SK-N-SH (cell line): ENCODE data around the gene LRRC70. TPM values are rescaled to one million over a fixed set of nuclear protein-coding genes. Genes with fewer than 3 reads are reported as not detected.

Source experiments
- CTCF ChIA-PET: fragments of 300-600, 350-600 bp; formaldehyde crosslinking; extraction: SDS; loops from one replicate; lab custom pipeline; 2021; lab: Yijun Ruan, JAX
- POLR2A ChIA-PET: fragments of 350-600 bp; sonication (Branson Sonifier 250); formaldehyde crosslinking; extraction: SDS; loops from one replicate; lab custom pipeline; 2020; ENCODE audit warnings: antibody characterized with exemption, inconsistent platforms; lab: Yijun Ruan, JAX
- DNase-seq: peaks from one replicate; pipeline ENCODE4 v3.0.0; 2012
- H2AFZ ChIP-seq: fragments of 200-600 bp; sonication (generic); 2 replicates; pipeline ENCODE4 v1.8.1; 2016; ENCODE audit warnings: antibody characterized with exemption, mild to moderate bottlenecking, low read depth
- H3F3A ChIP-seq: fragments of 200-600 bp; sonication (generic); replicated peaks from 2 replicates; pipeline ENCODE3; 2016; ENCODE audit warnings: antibody characterized with exemption, mild to moderate bottlenecking; ENCODE audit not compliant: insufficient read depth
- H3K27ac ChIP-seq, 2 experiments: fragments of 200-500 bp in 1 of 2; fragments of 200-600 bp in 1 of 2; sonication (Bioruptor generic) in 1 of 2; sonication (generic), shearing (Covaris generic) in 1 of 2; 2 replicates each; pipeline versions ENCODE4 v1.5.1 to v1.6.1; 2014 to 2016; ENCODE audit warnings: low read depth in 2 of 2, inconsistent platforms in 1 of 2, low read length in 1 of 2, mild to moderate bottlenecking in 1 of 2, mixed read lengths in 1 of 2
- H3K27me3 ChIP-seq: fragments of 200-600 bp; sonication (generic), shearing (Covaris generic); 2 replicates; pipeline ENCODE4 v1.6.1; 2016; ENCODE audit warnings: mixed run types; ENCODE audit not compliant: insufficient read depth
- H3K36me3 ChIP-seq, 2 experiments: fragments of 200-500 bp in 1 of 2; fragments of 200-600 bp in 1 of 2; sonication (Bioruptor generic) in 1 of 2; sonication (generic) in 1 of 2; replicated peaks in 1 of 2; 2 replicates each; pipeline versions ENCODE3 to v1.5.1; 2014 to 2016; ENCODE audit warnings: low read length in 1 of 2, mild to moderate bottlenecking in 1 of 2; ENCODE audit not compliant: insufficient read depth in 2 of 2, control insufficient read depth in 1 of 2
- H3K4me1 ChIP-seq, 2 experiments: fragments of 200-500 bp in 1 of 2; fragments of 200-600 bp in 1 of 2; sonication (Bioruptor generic) in 1 of 2; sonication (generic), shearing (Covaris generic) in 1 of 2; 2 replicates each; pipeline versions ENCODE4 v1.5.1 to v1.6.1; 2014 to 2016; ENCODE audit warnings: low read depth in 1 of 2, low read length in 1 of 2, mixed run types in 1 of 2; ENCODE audit not compliant: insufficient read depth in 2 of 2, control insufficient read depth in 1 of 2
- H3K4me2 ChIP-seq: fragments of 200-600 bp; sonication (generic), shearing (Covaris generic); 2 replicates; pipeline ENCODE4 v1.6.1; 2017; ENCODE audit warnings: mixed run types
- H3K4me3 ChIP-seq, 2 experiments: fragments of 200-500 bp in 1 of 2; fragments of 200-600 bp in 1 of 2; sonication (Bioruptor generic) in 1 of 2; sonication (generic), shearing (Covaris generic) in 1 of 2; 2 replicates each; pipeline versions ENCODE4 v1.5.1 to v1.8.1; 2014 to 2016; ENCODE audit warnings: low read depth in 2 of 2, inconsistent platforms in 1 of 2, low read length in 1 of 2, mild to moderate bottlenecking in 1 of 2, mixed read lengths in 1 of 2, moderate library complexity in 1 of 2
- H3K79me2 ChIP-seq: fragments of 200-600 bp; sonication (generic); 2 replicates; pipeline ENCODE4 v1.8.1; 2017; ENCODE audit warnings: mild to moderate bottlenecking; ENCODE audit not compliant: insufficient read depth
- H3K9ac ChIP-seq: fragments of 200-600 bp; sonication (generic); 2 replicates; pipeline ENCODE4 v1.6.1; 2017; ENCODE audit warnings: mixed run types
- H3K9me2 ChIP-seq: fragments of 200-600 bp; sonication (generic); 2 replicates; pipeline ENCODE4 v1.6.1; 2017; ENCODE audit warnings: mixed run types
- H3K9me3 ChIP-seq: fragments of 200-600 bp; sonication (generic); 2 replicates; pipeline ENCODE4 v1.6.1; 2017; ENCODE audit warnings: mixed run types, mild to moderate bottlenecking, moderate library complexity
- H4K20me1 ChIP-seq: fragments of 200-600 bp; sonication (generic); 2 replicates; pipeline ENCODE4 v1.6.1; 2017; ENCODE audit warnings: mild to moderate bottlenecking, mixed run types; ENCODE audit not compliant: insufficient read depth
- CTCF ChIP-seq: fragments of 200-600 bp; sonication (generic); IDR thresholded peaks from 2 replicates; pipeline ENCODE4 v1.6.1; 2017; ENCODE audit warnings: antibody characterized with exemption, mild to moderate bottlenecking, moderate library complexity
- ELF1 ChIP-seq: IDR thresholded peaks from 2 replicates; pipeline ENCODE4 v1.4.0; 2012
- EP300 ChIP-seq, 2 experiments: IDR thresholded peaks; 2 replicates each; pipeline versions ENCODE4 v1.4.0 to v1.6.1; 2012; ENCODE audit warnings: borderline replicate concordance in 1 of 2, low read depth in 1 of 2, low read length in 1 of 2
- GATA2 ChIP-seq: sonication (generic); formaldehyde crosslinking; IDR thresholded peaks from 2 replicates; pipeline ENCODE4 v1.5.0; 2020; ENCODE audit warnings: mild to moderate bottlenecking, missing genetic modification reagents
- MEF2A ChIP-seq: IDR thresholded peaks from 2 replicates; pipeline ENCODE4 v1.4.0; 2012; ENCODE audit warnings: low read depth, borderline replicate concordance
- NRF1 ChIP-seq: IDR thresholded peaks from 2 replicates; pipeline ENCODE4 v1.6.1; 2012; ENCODE audit warnings: low read depth, mild to moderate bottlenecking, low read length
- PBX3 ChIP-seq: IDR thresholded peaks from 2 replicates; pipeline ENCODE4; 2012
- POLR2AphosphoS5 ChIP-seq: IDR thresholded peaks from 2 replicates; pipeline ENCODE4 v1.6.1; 2012; ENCODE audit warnings: low read depth, low read length
- RFX5 ChIP-seq: IDR thresholded peaks from 2 replicates; pipeline ENCODE4 v1.6.1; 2012; ENCODE audit warnings: mild to moderate bottlenecking, improper control_type of control experiment, low read length
- RXRA ChIP-seq: IDR thresholded peaks from 2 replicates; pipeline ENCODE4 v1.4.0; 2012; ENCODE audit warnings: low read depth, mild to moderate bottlenecking, borderline replicate concordance
- TAF1 ChIP-seq: IDR thresholded peaks from 2 replicates; pipeline ENCODE4 v1.6.1; 2012; ENCODE audit warnings: low read depth, mild to moderate bottlenecking, low read length, moderate library complexity, borderline replicate concordance
- TEAD4 ChIP-seq: IDR thresholded peaks from 2 replicates; pipeline ENCODE4 v1.4.0; 2012; ENCODE audit warnings: mild to moderate bottlenecking, borderline replicate concordance; ENCODE audit not compliant: insufficient read depth
- USF1 ChIP-seq: IDR thresholded peaks from 2 replicates; pipeline ENCODE4 v1.4.0; 2012; ENCODE audit warnings: low read depth, borderline replicate concordance
- USF2 ChIP-seq: fragments of 150-350 bp; IDR thresholded peaks from 2 replicates; pipeline ENCODE4 v1.6.1; 2017; ENCODE audit warnings: antibody characterized with exemption, low read length, low read depth, borderline replicate concordance
- YY1 ChIP-seq: IDR thresholded peaks from 2 replicates; pipeline ENCODE4 v1.4.0; 2012; ENCODE audit warnings: low read depth, mild to moderate bottlenecking
- WGBS: methylation state at CpG from one replicate; pipeline ENCODE4 v1.1.6; 2017; ENCODE audit warnings: low lambda C conversion rate; 5-methylcytosine and 5-hydroxymethylcytosine counted together
- polyA plus RNA-seq, 3 experiments: library from polyadenylated mRNA; depleted of rRNA; stranded (reverse); fragments of >200 nt; gene quantifications; 2 replicates each; pipeline ENCODE4 v1.2.3, GENCODE V29; 2012
- TF ChIP-seq, protein P1 (sequence below): IDR thresholded peaks from 2 replicates; pipeline ENCODE4 v1.4.0; 2012; ENCODE audit warnings: low read depth, borderline replicate concordance

The LRRC70 gene
- polyA plus RNA-seq, 1 of the 3 experiments (the other 2 are of a cell fraction), result 0.08 TPM

GRCh38 chr5:62593331-62593730 lies 14.7 kb downstream of the LRRC70 start:
- H3K36me3 ChIP-seq, result peaks cover 4 to 5% of the 10 kb centered on the region in 2 experiments
- TF ChIP-seq GATA2 (no peak), EP300 (IDR thresholded peaks at IDR 0.05; ENCODE audit: borderline replicate concordance in 1 of 2, low read depth in 1 of 2, low read length in 1 of 2) (no peak), PBX3 (no peak), USF1 (no peak), NRF1 (no peak), POLR2AphosphoS5 (no peak), CTCF (no peak)
- TF ChIP-seq, all 33 proteins: peak for 0
- no peak overlapping the region for H2AFZ ChIP-seq
- H3K4me2 ChIP-seq, result no peak overlapping the region
- H3K79me2 ChIP-seq, result no peaks in the 10 kb centered on the region
- no peak overlapping the region for H3K4me3 ChIP-seq
- no peaks in the 10 kb centered on the region for H3K27me3 ChIP-seq
- H3K9me3 ChIP-seq, result no peaks in the 10 kb centered on the region
- ChIA-PET CTCF (no interaction called here), POLR2A (no interaction called here)
- no peak for DNase-seq
- no peaks in the 10 kb centered on the region for H3F3A ChIP-seq
- no peaks in the 10 kb centered on the region for H3K9me2 ChIP-seq
- no peak overlapping the region for H3K27ac ChIP-seq
- no peaks in the 10 kb centered on the region for H3K4me1 ChIP-seq
- no peak overlapping the region for H3K9ac ChIP-seq
- 83% methylated on average over 1 of the region's 1 CpG for WGBS
- no peaks in the 10 kb centered on the region for H4K20me1 ChIP-seq

GRCh38 chr5:62594364-62594984 lies 15.9 kb downstream of the LRRC70 start:
- CTCF ChIA-PET, result no interaction called here
- H3F3A ChIP-seq, result no peaks in the 10 kb centered on the region
- H3K27me3 ChIP-seq, result no peaks in the 10 kb centered on the region
- no peak overlapping the region for H3K27ac ChIP-seq
- POLR2A ChIA-PET, result no interaction called here
- no peaks in the 10 kb centered on the region for H3K79me2 ChIP-seq
- H2AFZ ChIP-seq, result no peak overlapping the region
- H3K4me1 ChIP-seq, result no peaks in the 10 kb centered on the region
- DNase-seq, result no peak
- WGBS, result 97% methylated on average over 3 of the region's 3 CpGs
- no peaks in the 10 kb centered on the region for H4K20me1 ChIP-seq
- H3K9me3 ChIP-seq, result no peaks in the 10 kb centered on the region
- H3K4me2 ChIP-seq, result no peak overlapping the region
- peaks cover 0 to 5% of the 10 kb centered on the region in 2 experiments for H3K36me3 ChIP-seq
- no peak overlapping the region for H3K4me3 ChIP-seq
- H3K9me2 ChIP-seq, result no peaks in the 10 kb centered on the region
- H3K9ac ChIP-seq, result no peak overlapping the region
- TF ChIP-seq TAF1 (no peak), RFX5 (no peak), NRF1 (no peak), TEAD4 (no peak), USF2 (no peak), PBX3 (no peak), RXRA (no peak), YY1 (no peak), MEF2A (no peak), ELF1 (no peak), USF1 (no peak), POLR2AphosphoS5 (no peak), EP300 (IDR thresholded peaks at IDR 0.05; ENCODE audit: borderline replicate concordance in 1 of 2, low read depth in 1 of 2, low read length in 1 of 2) (no peak)
- TF ChIP-seq, protein P1, sequence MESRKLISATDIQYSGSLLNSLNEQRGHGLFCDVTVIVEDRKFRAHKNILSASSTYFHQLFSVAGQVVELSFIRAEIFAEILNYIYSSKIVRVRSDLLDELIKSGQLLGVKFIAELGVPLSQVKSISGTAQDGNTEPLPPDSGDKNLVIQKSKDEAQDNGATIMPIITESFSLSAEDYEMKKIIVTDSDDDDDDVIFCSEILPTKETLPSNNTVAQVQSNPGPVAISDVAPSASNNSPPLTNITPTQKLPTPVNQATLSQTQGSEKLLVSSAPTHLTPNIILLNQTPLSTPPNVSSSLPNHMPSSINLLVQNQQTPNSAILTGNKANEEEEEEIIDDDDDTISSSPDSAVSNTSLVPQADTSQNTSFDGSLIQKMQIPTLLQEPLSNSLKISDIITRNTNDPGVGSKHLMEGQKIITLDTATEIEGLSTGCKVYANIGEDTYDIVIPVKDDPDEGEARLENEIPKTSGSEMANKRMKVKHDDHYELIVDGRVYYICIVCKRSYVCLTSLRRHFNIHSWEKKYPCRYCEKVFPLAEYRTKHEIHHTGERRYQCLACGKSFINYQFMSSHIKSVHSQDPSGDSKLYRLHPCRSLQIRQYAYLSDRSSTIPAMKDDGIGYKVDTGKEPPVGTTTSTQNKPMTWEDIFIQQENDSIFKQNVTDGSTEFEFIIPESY, result no peak
